ENCODE results near the gene LGR4. TPM values are rescaled to one million over a fixed set of nuclear protein-coding genes. Genes with fewer than 3 reads are reported as not detected.

Gene LGR4
- total RNA-seq, 1 experiment from 2014 or later: 37.1 TPM

DNA sequence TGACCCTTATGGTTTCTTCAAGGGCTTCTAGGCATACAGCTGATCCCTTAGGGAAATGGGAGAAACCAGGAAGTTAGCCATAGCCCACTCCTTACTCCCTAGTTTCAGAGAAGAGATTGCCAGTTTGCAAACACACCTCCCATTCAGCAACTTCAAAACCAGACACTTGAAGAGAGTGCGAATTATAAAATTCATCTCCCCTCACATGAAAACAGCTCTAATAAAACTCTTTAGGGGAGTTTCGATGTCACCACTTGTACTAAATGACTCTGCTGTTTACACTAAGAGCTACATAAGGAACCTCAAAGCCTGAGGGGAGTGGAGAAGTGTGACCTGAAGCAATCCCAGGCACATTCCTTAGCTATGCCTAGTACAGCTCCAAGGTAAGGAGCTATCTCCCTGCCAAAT is 8.3 kb downstream of the LGR4 start:
- Mint-ChIP-seq H3K9me3 (ENCODE audit: unreplicated experiment) (no peaks in the 10 kb centered on the region), H3K36me3 (ENCODE audit: insufficient read depth, unreplicated experiment) (no peaks in the 10 kb centered on the region), H3K4me1 (ENCODE audit: low read depth, unreplicated experiment) (peaks cover 34% of the 10 kb centered on the region), H3K27me3 (ENCODE audit: insufficient read depth, unreplicated experiment) (no peaks in the 10 kb centered on the region), H3K4me3 (ENCODE audit: unreplicated experiment) (peak overlapping the region; percentile 63), H3K27ac (ENCODE audit: unreplicated experiment) (peak overlapping the region; percentile 91)
- TF ChIP-seq, protein P1, sequence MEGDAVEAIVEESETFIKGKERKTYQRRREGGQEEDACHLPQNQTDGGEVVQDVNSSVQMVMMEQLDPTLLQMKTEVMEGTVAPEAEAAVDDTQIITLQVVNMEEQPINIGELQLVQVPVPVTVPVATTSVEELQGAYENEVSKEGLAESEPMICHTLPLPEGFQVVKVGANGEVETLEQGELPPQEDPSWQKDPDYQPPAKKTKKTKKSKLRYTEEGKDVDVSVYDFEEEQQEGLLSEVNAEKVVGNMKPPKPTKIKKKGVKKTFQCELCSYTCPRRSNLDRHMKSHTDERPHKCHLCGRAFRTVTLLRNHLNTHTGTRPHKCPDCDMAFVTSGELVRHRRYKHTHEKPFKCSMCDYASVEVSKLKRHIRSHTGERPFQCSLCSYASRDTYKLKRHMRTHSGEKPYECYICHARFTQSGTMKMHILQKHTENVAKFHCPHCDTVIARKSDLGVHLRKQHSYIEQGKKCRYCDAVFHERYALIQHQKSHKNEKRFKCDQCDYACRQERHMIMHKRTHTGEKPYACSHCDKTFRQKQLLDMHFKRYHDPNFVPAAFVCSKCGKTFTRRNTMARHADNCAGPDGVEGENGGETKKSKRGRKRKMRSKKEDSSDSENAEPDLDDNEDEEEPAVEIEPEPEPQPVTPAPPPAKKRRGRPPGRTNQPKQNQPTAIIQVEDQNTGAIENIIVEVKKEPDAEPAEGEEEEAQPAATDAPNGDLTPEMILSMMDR (IDR thresholded peaks at IDR 0.05; ENCODE audit: insufficient read depth in 1 of 2, low read depth in 1 of 2, low read length in 1 of 2, severe bottlenecking in 1 of 2, unreplicated experiment in 1 of 2): no peak
- Histone ChIP-seq H3K27me3 (replicated peaks; ENCODE audit: control insufficient read depth, insufficient read depth, low read length) (no peaks in the 10 kb centered on the region), H3K4me1 (peaks cover 40% of the 10 kb centered on the region), H3K36me3 (ENCODE audit: control insufficient read depth, insufficient read depth, low read length) (no peaks in the 10 kb centered on the region; the same call in none of the 2 replicates), H3K4me3 (ENCODE audit: low read depth, low read length) (no peak overlapping the region), H3K9me3 (no peaks in the 10 kb centered on the region)
- intact Hi-C loops (cut with micrococcal nuclease; ENCODE audit: unreplicated experiment): no loop called here
- CTCF ChIA-PET: interaction anchor here (0.6 to 0.8 kb wide), 2 partner anchors 8 to 69 kb away, joined by 3 read pairs; no protein-coding TSS in a partner anchor
- POLR2A ChIA-PET: interaction anchor here (1.0 to 1.2 kb wide), 2 partner anchors 8 to 69 kb away, joined by 5 to 17 read pairs; partner anchors contain the start of gene LGR4
- DNase-seq: peak in 1 of 2 experiments; percentile 30
- no TSS peak for BruUV-seq (replicated peaks)

DNA sequence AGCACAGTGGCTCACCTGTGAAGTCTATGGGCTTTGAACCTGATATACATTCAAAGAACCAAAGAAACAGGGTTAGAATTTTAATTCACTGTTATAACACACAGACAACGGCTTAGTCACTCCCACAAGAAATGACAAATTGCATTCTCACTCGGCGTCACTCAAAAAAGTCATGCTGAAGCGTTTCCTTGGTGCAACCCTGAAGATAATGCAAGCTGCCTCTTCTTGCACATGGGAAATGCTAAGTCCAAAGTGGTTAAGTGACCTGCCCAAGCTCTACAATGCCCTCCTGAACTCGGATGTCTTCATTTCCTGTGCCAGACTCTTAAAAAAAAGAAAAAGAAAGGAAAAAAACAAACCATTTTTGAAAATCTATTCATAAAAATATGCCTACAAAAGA is 10.0 kb downstream of the LGR4 start:
- Mint-ChIP-seq H3K4me3 (ENCODE audit: unreplicated experiment) (no peak overlapping the region), H3K9me3 (ENCODE audit: unreplicated experiment) (no peaks in the 10 kb centered on the region), H3K27me3 (ENCODE audit: insufficient read depth, unreplicated experiment) (no peaks in the 10 kb centered on the region), H3K36me3 (ENCODE audit: insufficient read depth, unreplicated experiment) (peaks cover 6% of the 10 kb centered on the region), H3K4me1 (ENCODE audit: low read depth, unreplicated experiment) (peaks cover 36% of the 10 kb centered on the region), H3K27ac (ENCODE audit: unreplicated experiment) (peak overlapping the region; percentile 91)
- H3K4me3 ChIP-seq (ENCODE audit: low read depth, low read length): no peak overlapping the region
- no peaks in the 10 kb centered on the region for H3K9me3 ChIP-seq
- no peaks in the 10 kb centered on the region for H3K27me3 ChIP-seq (replicated peaks; ENCODE audit: control insufficient read depth, insufficient read depth, low read length)
- BruUV-seq (replicated peaks): no TSS peak
- intact Hi-C loops (cut with micrococcal nuclease; ENCODE audit: unreplicated experiment): no loop called here
- no peaks in the 10 kb centered on the region; the same call in 1 of the 2 replicates for H3K36me3 ChIP-seq (ENCODE audit: control insufficient read depth, insufficient read depth, low read length)
- H3K4me1 ChIP-seq: peaks cover 27% of the 10 kb centered on the region
- DNase-seq: no peak
- ChIA-PET POLR2A (no interaction called here), CTCF (no interaction called here)
- TF ChIP-seq, protein P1 (IDR thresholded peaks at IDR 0.05; ENCODE audit: insufficient read depth in 1 of 2, low read depth in 1 of 2, low read length in 1 of 2, severe bottlenecking in 1 of 2, unreplicated experiment in 1 of 2): no peak

DNA sequence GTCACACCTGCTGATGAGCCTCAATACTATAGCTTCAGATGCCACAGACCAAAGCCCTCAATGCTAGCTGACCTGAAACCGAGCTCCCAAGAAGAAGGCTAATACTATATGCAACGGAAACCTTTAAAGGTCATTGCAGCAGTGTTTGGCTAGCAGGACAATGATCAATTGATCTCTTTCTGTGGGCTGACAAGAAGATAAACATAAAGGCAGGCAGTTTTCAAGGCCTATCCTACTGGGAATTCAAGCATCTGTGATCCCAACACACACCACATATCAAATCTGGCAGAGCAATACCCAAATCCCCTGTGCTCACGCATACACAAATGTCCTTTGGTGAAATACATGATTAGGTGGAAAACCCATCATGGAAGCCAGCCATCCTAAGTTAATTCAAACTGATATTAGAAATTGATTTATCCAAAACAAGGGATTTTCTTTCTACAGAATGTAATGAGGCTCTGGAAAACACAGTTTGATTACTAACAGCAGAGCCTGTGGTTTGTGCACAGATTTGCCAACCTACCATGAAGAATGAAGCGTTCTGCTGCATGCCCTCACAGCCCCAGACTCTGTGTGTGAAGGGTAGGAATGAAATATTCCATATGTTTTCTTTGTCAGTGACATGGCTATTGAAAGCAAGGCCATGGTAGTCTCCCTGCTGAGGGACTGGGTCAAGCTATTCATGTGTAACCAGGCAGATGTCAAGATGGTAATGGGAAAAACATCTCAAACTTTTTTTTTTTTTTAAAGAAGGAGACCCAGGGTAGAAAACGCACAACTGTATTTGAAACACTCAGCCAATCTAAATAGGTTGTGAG is 12.2 kb downstream of the LGR4 start:
- Mint-ChIP-seq H3K36me3 (ENCODE audit: insufficient read depth, unreplicated experiment) (peaks cover 6% of the 10 kb centered on the region), H3K4me1 (ENCODE audit: low read depth, unreplicated experiment) (peaks cover 53% of the 10 kb centered on the region), H3K27ac (ENCODE audit: unreplicated experiment) (no peak overlapping the region), H3K9me3 (ENCODE audit: unreplicated experiment) (peaks cover under 1% of the 10 kb centered on the region), H3K4me3 (ENCODE audit: unreplicated experiment) (no peak overlapping the region), H3K27me3 (ENCODE audit: insufficient read depth, unreplicated experiment) (no peaks in the 10 kb centered on the region)
- no TSS peak for BruUV-seq (replicated peaks)
- Histone ChIP-seq H3K36me3 (ENCODE audit: control insufficient read depth, insufficient read depth, low read length) (no peaks in the 10 kb centered on the region; the same call in 1 of the 2 replicates), H3K9me3 (no peaks in the 10 kb centered on the region), H3K27me3 (replicated peaks; ENCODE audit: control insufficient read depth, insufficient read depth, low read length) (no peaks in the 10 kb centered on the region), H3K4me3 (ENCODE audit: low read depth, low read length) (no peak overlapping the region), H3K4me1 (peaks cover 36% of the 10 kb centered on the region)
- TF ChIP-seq, protein P1 (IDR thresholded peaks at IDR 0.05; ENCODE audit: insufficient read depth in 1 of 2, low read depth in 1 of 2, low read length in 1 of 2, severe bottlenecking in 1 of 2, unreplicated experiment in 1 of 2): no peak
- ChIA-PET POLR2A (no interaction called here), CTCF (no interaction called here)
- DNase-seq: no peak
- intact Hi-C loops (cut with micrococcal nuclease; ENCODE audit: unreplicated experiment): no loop called here
